Frontal cortex (tissue), 4 donors: Measurements from ENCODE around the gene HNRNPUL1. TPM values are rescaled to one million over a fixed set of nuclear protein-coding genes. Genes with fewer than 3 reads are reported as not detected.
A peak's percentile ranks its signal among the peaks of the same experiment; 100 is the strongest.
"Not testable (repeated sequence)": the region's sequence is repeated elsewhere in the genome, so short reads cannot be mapped to it uniquely, and the experiment has no call there.

ENCODE experiments used
- DNase-seq, 2 donors: peaks; one replicate each; pipeline ENCODE4 v3.0.0; 2012; ENCODE audit warnings: low spot score in 2 of 2
- FAIRE-seq: peaks from 2 replicates; lab custom pipeline; 2012; peaks lifted over from hg19 to GRCh38; lab: Jason Lieb, UNC
- total RNA-seq: library from RNA; depleted of rRNA; stranded (reverse); fragments of >200 nt; gene quantifications from one replicate; pipeline ENCODE4 v1.2.3, GENCODE V29; 2014
- donor health status: control.
- donor health status: control.
- donor health status: control.

HNRNPUL1 gene
- total RNA-seq, 1 donor from 2014 or later = 51.8 TPM

GRCh38 chr19:41269055-41269454, 4.9 kb downstream of the HNRNPUL1 start:
- FAIRE-seq = no peak
- no peak for DNase-seq

GRCh38 chr19:41269571-41269970, 5.4 kb downstream of the HNRNPUL1 start:
- FAIRE-seq = no peak
- DNase-seq = no peak

DNA sequence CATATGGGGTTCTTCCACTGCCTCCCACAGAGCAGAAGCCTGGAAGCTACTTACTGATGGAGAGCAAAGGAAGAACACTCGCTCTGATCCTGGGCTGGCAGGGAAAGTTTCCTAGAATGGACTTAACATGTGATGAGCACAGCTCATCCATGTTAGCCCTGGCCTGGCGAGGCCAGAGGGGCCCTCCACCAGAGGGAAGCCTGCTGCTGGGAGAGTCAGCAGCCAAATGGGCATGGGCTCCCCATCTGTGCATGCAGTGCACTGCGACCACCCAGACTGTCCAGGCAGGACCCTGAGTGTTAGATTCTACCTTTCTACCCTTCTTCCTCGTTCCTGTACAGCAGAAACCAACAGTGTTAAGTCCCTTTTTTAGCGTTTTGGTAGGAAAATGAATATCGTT, 8.9 kb downstream of the HNRNPUL1 start:
- FAIRE-seq = no peak
- DNase-seq = no peak

DNA sequence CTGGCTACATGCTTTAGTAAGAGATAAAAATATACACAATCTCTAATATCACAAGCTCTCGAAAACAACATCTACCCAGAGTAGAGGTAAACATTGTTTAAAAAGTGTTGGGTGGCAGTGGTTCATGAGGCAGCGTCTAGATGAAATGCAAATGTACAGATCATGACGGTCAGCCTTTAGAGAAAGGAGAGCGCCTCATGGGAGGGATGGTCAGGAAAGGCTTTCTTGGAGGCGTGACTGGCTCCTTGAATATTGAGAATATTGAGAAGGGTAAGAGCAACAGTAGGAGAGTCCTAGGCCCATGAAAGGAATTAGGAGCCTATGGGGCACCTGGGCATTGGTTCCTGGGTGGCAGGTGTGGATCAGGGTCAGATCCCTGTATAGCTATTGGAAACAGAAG, 10.6 kb downstream of the HNRNPUL1 start:
- DNase-seq = no peak
- FAIRE-seq = no peak

- DNase-seq (no peak), FAIRE-seq (no peak)
These were observed 12.1 kb downstream of the HNRNPUL1 start for GRCh38 chr19:41276231-41276630.

DNA sequence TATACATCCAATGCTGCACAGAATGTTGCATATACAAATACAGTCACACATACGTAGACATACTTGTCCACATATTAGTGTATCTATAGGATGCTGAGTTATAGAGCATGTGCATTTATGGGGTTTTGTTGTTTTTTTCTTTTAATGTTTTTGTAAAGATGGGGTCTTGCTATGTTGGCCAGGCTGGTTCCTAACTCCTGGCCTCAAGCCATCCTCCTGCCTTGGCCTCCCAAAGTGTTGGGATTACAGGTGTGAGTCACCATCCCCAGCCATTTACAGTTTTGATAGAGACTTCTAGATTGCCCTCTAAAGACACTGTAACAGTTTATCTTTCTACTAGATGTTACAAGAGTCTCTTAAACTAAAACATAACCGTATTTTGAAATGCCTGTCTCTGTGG, 14.3 kb downstream of the HNRNPUL1 start:
- DNase-seq (no peak), FAIRE-seq (no peak)

DNA sequence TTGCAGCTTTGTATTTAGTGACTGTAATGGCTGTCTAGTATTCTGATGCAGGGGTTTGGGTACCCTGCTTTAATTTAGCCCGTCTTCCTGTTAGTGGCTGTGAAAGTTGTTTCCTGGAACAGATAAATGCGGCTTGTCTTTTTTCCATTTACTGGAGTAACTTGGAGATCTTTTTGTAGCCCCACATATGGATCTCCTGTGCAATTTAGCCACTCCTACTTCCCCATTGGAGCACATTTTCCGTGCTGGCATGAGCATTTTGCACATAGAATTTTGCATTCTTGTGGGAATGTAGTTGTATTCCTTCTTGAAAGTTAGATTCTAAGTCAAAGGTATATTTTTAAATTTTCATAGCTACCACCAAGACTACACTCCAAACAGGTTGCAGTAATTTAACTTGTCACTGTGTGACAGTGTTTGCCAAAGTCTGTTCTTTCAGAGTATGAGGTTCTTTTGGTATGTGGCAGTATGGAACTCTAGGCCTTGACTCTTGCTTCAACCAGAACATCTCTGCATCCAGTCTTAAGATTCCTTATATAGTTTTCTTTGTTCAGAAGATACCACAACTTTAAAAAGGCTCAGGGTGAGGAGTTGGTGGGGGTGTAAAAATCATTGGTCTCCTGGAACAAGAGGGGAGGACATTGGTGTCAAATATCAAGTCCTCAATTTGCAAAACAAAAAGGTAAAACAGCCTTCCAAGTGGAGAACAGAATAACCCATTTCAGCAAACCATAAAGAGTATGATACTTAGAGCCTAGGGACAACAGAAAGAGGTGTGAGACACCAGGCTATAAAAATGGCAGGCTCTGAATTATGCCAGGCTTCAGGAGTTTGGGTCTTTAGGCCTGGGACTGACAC, 24.7 kb downstream of the HNRNPUL1 start:
- DNase-seq (no peak), FAIRE-seq (no peak)

DNA sequence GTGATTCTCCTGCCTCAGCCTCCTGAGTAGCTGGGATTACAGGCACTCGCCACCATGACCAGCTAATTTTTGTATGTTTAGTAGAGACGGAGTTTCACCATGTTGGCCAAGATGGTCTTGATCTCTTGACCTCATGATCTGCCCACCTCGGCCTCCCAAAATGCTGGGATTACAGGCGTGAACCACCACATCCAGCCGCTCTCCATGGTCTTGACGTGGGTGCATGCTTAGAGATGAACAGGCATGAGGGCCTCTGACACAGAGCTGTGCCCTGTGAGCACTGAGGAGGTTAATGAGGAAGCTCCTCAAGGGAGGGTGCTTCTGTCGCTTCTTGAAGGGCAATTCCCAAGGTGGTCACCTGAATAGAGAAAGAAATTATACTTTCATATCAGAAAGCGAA, 25.6 kb downstream of the HNRNPUL1 start:
- DNase-seq, FAIRE-seq: not testable (repeated sequence)

DNA sequence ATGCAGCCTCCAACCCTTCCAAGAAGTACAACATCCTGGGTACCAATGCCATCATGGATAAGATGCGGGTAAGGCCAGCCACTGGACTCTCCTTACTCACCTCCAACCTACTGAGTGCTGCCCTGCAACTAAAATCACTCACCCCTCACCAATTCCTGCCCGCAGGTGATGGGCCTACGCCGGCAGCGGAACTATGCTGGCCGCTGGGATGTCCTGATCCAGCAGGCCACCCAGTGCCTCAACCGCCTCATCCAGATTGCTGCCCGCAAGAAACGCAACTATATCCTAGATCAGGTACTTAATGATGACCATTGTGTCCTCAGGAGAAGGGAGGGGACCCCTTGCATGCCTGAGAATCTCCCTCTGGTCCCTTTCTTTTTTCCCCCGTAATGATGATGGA, 30.2 kb downstream of the HNRNPUL1 start:
- DNase-seq (no peak), FAIRE-seq (no peak)

- no peak for DNase-seq
- FAIRE-seq = no peak
These were observed 31.3 kb downstream of the HNRNPUL1 start for GRCh38 chr19:41295499-41295898.

GRCh38 chr19:41296433-41296871, 32.3 kb downstream of the HNRNPUL1 start:
- no peak for FAIRE-seq

GRCh38 chr19:41297628-41298347, 33.6 kb downstream of the HNRNPUL1 start:
- no peak for DNase-seq
- no peak for FAIRE-seq

More at GRCh38 chr19:41296433-41296871, 32.3 kb downstream of the HNRNPUL1 start:
- no peak for DNase-seq

GRCh38 chr19:41298348-41298964, 34.3 kb downstream of the HNRNPUL1 start:
- FAIRE-seq = no peak
- peak in 1 of 2 donors; percentile 46 for DNase-seq

- FAIRE-seq (no peak), DNase-seq (no peak)
These were observed 35.0 kb downstream of the HNRNPUL1 start for GRCh38 chr19:41299046-41299754.

DNA sequence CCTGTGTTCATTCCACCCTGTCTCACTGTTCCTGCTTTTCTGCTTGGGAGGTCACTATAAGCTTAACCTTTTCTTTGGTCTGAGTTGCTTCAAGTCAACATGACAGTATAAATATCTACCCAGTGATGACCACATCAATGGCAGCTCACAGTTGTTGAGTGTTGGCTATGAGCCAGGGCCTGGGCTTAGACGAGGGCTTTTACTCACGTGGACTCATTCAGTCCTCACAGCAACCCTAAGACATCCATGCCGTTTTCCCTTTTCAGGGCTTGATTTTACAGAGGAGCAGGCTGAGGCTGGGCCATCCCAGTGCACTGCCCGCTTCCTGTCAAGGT, 35.5 kb downstream of the HNRNPUL1 start:
- peak in 1 of 2 donors; percentile 66 for DNase-seq
- no peak for FAIRE-seq

DNA sequence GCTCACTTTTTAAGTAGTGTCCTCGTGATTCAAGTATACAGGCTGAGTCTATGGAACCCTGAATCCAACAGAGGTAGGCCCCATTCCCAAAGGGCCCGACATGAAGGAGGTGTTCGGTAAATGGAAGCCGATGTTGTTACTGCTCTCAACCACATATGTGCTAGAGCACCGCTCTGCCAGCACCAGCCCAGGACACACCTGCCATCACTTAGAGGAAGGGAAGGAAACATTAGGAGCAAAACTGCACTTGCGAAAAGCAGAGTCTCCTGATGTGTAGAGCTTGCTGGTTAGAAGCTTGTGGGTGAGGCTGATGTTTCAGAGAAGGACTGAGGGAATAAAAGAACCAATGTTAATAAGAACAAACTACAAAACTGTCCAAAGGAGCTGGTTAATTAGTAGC, 36.4 kb downstream of the HNRNPUL1 start:
- DNase-seq (no peak), FAIRE-seq (no peak)

DNA sequence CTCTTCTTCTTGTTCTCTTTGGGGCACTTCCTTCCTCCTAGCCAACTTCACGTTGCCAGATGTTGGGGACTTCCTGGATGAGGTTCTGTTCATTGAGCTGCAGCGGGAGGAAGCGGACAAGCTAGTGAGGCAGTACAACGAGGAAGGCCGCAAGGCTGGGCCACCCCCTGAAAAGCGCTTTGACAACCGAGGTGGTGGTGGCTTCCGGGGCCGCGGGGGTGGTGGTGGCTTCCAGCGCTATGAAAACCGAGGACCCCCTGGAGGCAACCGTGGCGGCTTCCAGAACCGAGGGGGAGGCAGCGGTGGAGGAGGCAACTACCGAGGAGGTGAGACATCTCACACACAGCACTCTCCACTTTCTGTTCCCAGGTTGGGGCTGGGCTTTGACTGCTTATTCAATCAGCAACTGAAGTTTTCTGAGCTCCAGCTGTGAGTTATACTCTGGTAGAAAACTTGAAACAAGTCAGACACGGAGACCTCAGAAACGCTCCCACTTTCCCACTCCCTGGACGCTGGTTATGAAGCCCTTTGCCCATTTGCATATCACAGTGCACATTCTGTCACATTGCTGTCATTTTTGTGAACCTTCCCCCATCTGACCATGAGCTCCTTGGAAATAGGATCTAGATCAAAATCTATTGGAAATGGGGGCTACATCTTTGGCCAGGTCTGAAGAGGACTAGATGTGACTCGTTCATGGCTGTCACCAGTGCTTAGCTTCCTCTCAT, 38.6 kb downstream of the HNRNPUL1 start:
- no peak for FAIRE-seq
- no peak for DNase-seq

DNA sequence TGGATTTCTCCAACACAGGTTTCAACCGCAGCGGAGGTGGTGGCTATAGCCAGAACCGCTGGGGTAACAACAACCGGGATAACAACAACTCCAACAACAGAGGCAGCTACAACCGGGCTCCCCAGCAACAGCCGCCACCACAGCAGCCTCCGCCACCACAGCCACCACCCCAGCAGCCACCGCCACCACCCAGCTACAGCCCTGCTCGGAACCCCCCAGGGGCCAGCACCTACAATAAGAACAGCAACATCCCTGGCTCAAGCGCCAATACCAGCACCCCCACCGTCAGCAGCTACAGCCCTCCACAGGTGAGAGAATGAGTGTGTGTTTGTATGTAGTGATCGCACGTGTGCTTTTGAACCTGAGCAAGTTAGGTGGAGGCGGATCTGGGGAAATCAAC, 39.8 kb downstream of the HNRNPUL1 start:
- DNase-seq = no peak
- FAIRE-seq = no peak

DNA sequence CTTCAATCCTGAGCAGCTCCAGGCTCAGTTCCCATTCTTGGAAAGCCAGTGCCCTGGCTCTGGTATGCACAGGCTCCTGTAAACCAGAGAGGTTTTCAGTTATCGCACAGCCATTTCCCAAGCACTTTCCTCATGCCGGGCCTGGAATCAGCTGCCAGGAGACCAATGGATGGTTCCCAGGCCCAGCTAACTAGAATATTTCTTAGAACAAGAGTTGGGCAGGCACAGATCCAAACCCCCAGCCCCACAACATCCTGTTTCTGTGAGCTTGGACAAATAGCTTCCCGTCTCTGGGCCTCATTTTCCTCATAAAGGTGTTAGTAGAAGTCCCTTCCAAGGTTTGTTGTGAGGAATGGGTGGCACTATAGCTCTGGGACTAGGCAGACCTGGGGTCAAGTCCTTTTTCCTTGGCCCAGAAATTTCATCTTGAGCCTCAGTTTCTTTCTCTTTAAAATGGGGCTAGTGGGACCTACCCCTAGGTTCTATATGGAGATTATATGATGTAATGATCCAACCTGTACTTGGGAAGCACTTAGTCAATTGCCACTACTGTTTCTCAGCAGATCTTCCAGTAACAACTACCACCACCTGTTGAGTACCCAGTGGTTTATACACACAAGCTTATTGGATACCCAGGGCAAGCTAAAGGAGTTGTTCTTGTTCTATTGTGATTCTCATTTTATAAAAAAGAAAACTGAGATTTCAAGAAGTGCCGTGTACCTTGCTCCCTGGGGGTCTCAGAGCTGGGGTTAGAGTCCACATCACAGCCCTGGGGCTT, 40.7 kb downstream of the HNRNPUL1 start:
- FAIRE-seq (no peak), DNase-seq (no peak)
